ENCODE data around the gene PPP2R2C.

DNA sequence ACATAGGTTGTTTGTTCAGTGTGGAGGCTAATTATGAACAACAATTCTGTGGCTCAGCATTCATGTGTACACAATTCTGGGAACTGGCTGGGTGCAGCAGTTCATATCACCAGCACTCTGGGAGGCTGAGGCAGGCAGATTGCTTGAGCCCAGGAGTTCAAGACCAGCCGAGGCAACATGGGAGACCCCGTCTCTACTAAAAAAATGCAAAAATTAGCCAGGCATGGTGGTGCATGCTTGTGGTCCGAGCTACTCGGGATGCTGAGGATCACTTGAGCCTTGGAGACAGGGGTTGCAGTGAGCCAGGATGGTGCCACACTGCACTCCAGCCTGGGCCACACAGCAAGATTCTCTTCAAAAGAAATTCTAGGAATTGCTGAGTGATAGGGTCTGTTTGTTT lies 4.5 kb upstream of the PPP2R2C start:
- TF ChIP-seq, protein P1, sequence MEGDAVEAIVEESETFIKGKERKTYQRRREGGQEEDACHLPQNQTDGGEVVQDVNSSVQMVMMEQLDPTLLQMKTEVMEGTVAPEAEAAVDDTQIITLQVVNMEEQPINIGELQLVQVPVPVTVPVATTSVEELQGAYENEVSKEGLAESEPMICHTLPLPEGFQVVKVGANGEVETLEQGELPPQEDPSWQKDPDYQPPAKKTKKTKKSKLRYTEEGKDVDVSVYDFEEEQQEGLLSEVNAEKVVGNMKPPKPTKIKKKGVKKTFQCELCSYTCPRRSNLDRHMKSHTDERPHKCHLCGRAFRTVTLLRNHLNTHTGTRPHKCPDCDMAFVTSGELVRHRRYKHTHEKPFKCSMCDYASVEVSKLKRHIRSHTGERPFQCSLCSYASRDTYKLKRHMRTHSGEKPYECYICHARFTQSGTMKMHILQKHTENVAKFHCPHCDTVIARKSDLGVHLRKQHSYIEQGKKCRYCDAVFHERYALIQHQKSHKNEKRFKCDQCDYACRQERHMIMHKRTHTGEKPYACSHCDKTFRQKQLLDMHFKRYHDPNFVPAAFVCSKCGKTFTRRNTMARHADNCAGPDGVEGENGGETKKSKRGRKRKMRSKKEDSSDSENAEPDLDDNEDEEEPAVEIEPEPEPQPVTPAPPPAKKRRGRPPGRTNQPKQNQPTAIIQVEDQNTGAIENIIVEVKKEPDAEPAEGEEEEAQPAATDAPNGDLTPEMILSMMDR (conservative IDR thresholded peaks at IDR 0.05; ENCODE audit: low read length), result no peak
- TF ChIP-seq EZH2phosphoT487 (IDR thresholded peaks at IDR 0.05; ENCODE audit: borderline replicate concordance, low read depth, low read length), result no peak

All from OCI-LY7 (cell line).